GM18861 (cell line): ENCODE measurements around the gene RSPO1.

Experiments used
- ATAC-seq: cut with Tn5 transposase; IDR thresholded peaks from one replicate; pipeline ENCODE4 v1.9.1; 2021; ENCODE audit not compliant: unreplicated experiment

RSPO1 gene

GRCh38 chr1:37574834-37575480 lies 59.7 kb downstream of the RSPO1 start:
- ATAC-seq = no peak

- ATAC-seq = no peak
These were observed 64.0 kb downstream of the RSPO1 start for GRCh38 chr1:37570528-37571334.

- ATAC-seq = no peak
These were observed 67.7 kb downstream of the RSPO1 start for GRCh38 chr1:37567023-37567422.

GRCh38 chr1:37564892-37565291 lies 69.8 kb downstream of the RSPO1 start:
- ATAC-seq = no peak

GRCh38 chr1:37562984-37563383 lies 71.7 kb downstream of the RSPO1 start:
- ATAC-seq = no peak
